SK-N-SH (cell line): ENCODE results near the gene MSRB1. TPM values are rescaled to one million over a fixed set of nuclear protein-coding genes. Genes with fewer than 3 reads are reported as not detected.

Experiments
- CTCF ChIA-PET: fragments of 300-600, 350-600 bp; formaldehyde crosslinking; extraction: SDS; loops from one replicate; lab custom pipeline; 2021; lab: Yijun Ruan, JAX
- POLR2A ChIA-PET: fragments of 350-600 bp; sonication (Branson Sonifier 250); formaldehyde crosslinking; extraction: SDS; loops from one replicate; lab custom pipeline; 2020; ENCODE audit warnings: antibody characterized with exemption, inconsistent platforms; lab: Yijun Ruan, JAX
- DNase-seq: peaks from one replicate; pipeline ENCODE4 v3.0.0; 2012
- H2AFZ ChIP-seq: fragments of 200-600 bp; sonication (generic); 2 replicates; pipeline ENCODE4 v1.8.1; 2016; ENCODE audit warnings: antibody characterized with exemption, mild to moderate bottlenecking, low read depth
- H3F3A ChIP-seq: fragments of 200-600 bp; sonication (generic); replicated peaks from 2 replicates; pipeline ENCODE3; 2016; ENCODE audit warnings: antibody characterized with exemption, mild to moderate bottlenecking; ENCODE audit not compliant: insufficient read depth
- H3K27ac ChIP-seq, 2 experiments: fragments of 200-500 bp in 1 of 2; fragments of 200-600 bp in 1 of 2; sonication (Bioruptor generic) in 1 of 2; sonication (generic), shearing (Covaris generic) in 1 of 2; 2 replicates each; pipeline versions ENCODE4 v1.5.1 to v1.6.1; 2014 to 2016; ENCODE audit warnings: low read depth in 2 of 2, inconsistent platforms in 1 of 2, low read length in 1 of 2, mild to moderate bottlenecking in 1 of 2, mixed read lengths in 1 of 2
- H3K27me3 ChIP-seq: fragments of 200-600 bp; sonication (generic), shearing (Covaris generic); 2 replicates; pipeline ENCODE4 v1.6.1; 2016; ENCODE audit warnings: mixed run types; ENCODE audit not compliant: insufficient read depth
- H3K36me3 ChIP-seq, 2 experiments: fragments of 200-500 bp in 1 of 2; fragments of 200-600 bp in 1 of 2; sonication (Bioruptor generic) in 1 of 2; sonication (generic) in 1 of 2; replicated peaks in 1 of 2; 2 replicates each; pipeline versions ENCODE3 to v1.5.1; 2014 to 2016; ENCODE audit warnings: low read length in 1 of 2, mild to moderate bottlenecking in 1 of 2; ENCODE audit not compliant: insufficient read depth in 2 of 2, control insufficient read depth in 1 of 2
- H3K4me1 ChIP-seq, 2 experiments: fragments of 200-500 bp in 1 of 2; fragments of 200-600 bp in 1 of 2; sonication (Bioruptor generic) in 1 of 2; sonication (generic), shearing (Covaris generic) in 1 of 2; 2 replicates each; pipeline versions ENCODE4 v1.5.1 to v1.6.1; 2014 to 2016; ENCODE audit warnings: low read depth in 1 of 2, low read length in 1 of 2, mixed run types in 1 of 2; ENCODE audit not compliant: insufficient read depth in 2 of 2, control insufficient read depth in 1 of 2
- H3K4me2 ChIP-seq: fragments of 200-600 bp; sonication (generic), shearing (Covaris generic); 2 replicates; pipeline ENCODE4 v1.6.1; 2017; ENCODE audit warnings: mixed run types
- H3K4me3 ChIP-seq, 2 experiments: fragments of 200-500 bp in 1 of 2; fragments of 200-600 bp in 1 of 2; sonication (Bioruptor generic) in 1 of 2; sonication (generic), shearing (Covaris generic) in 1 of 2; 2 replicates each; pipeline versions ENCODE4 v1.5.1 to v1.8.1; 2014 to 2016; ENCODE audit warnings: low read depth in 2 of 2, inconsistent platforms in 1 of 2, low read length in 1 of 2, mild to moderate bottlenecking in 1 of 2, mixed read lengths in 1 of 2, moderate library complexity in 1 of 2
- H3K79me2 ChIP-seq: fragments of 200-600 bp; sonication (generic); 2 replicates; pipeline ENCODE4 v1.8.1; 2017; ENCODE audit warnings: mild to moderate bottlenecking; ENCODE audit not compliant: insufficient read depth
- H3K9ac ChIP-seq: fragments of 200-600 bp; sonication (generic); 2 replicates; pipeline ENCODE4 v1.6.1; 2017; ENCODE audit warnings: mixed run types
- H3K9me2 ChIP-seq: fragments of 200-600 bp; sonication (generic); 2 replicates; pipeline ENCODE4 v1.6.1; 2017; ENCODE audit warnings: mixed run types
- H3K9me3 ChIP-seq: fragments of 200-600 bp; sonication (generic); 2 replicates; pipeline ENCODE4 v1.6.1; 2017; ENCODE audit warnings: mixed run types, mild to moderate bottlenecking, moderate library complexity
- H4K20me1 ChIP-seq: fragments of 200-600 bp; sonication (generic); 2 replicates; pipeline ENCODE4 v1.6.1; 2017; ENCODE audit warnings: mild to moderate bottlenecking, mixed run types; ENCODE audit not compliant: insufficient read depth
- ELF1 ChIP-seq: IDR thresholded peaks from 2 replicates; pipeline ENCODE4 v1.4.0; 2012
- EP300 ChIP-seq, 2 experiments: IDR thresholded peaks; 2 replicates each; pipeline versions ENCODE4 v1.4.0 to v1.6.1; 2012; ENCODE audit warnings: borderline replicate concordance in 1 of 2, low read depth in 1 of 2, low read length in 1 of 2
- FOSL2 ChIP-seq: IDR thresholded peaks from 2 replicates; pipeline ENCODE4 v1.4.0; 2012; ENCODE audit warnings: low read depth, mild to moderate bottlenecking, moderate library complexity, borderline replicate concordance
- FOXJ3 ChIP-seq: sonication (generic); formaldehyde crosslinking; IDR thresholded peaks from 2 replicates; pipeline ENCODE4 v1.5.1; 2020; ENCODE audit warnings: mild to moderate bottlenecking, missing genetic modification reagents
- FOXM1 ChIP-seq: IDR thresholded peaks from 2 replicates; pipeline ENCODE4 v1.4.0; 2012; ENCODE audit warnings: low read depth, mild to moderate bottlenecking
- GATA2 ChIP-seq: sonication (generic); formaldehyde crosslinking; IDR thresholded peaks from 2 replicates; pipeline ENCODE4 v1.5.0; 2020; ENCODE audit warnings: mild to moderate bottlenecking, missing genetic modification reagents
- JUND ChIP-seq: IDR thresholded peaks from 2 replicates; pipeline ENCODE4 v1.4.0; 2012
- MXI1 ChIP-seq: IDR thresholded peaks from 2 replicates; pipeline ENCODE4 v1.6.1; 2012; ENCODE audit warnings: mild to moderate bottlenecking, low read depth, low read length, improper control_type of control experiment
- NRF1 ChIP-seq: IDR thresholded peaks from 2 replicates; pipeline ENCODE4 v1.6.1; 2012; ENCODE audit warnings: low read depth, mild to moderate bottlenecking, low read length
- RCOR1 ChIP-seq: fragments of 150-350 bp; IDR thresholded peaks from 2 replicates; pipeline ENCODE4 v1.6.1; 2017; ENCODE audit warnings: antibody characterized with exemption, low read length
- REST ChIP-seq: IDR thresholded peaks from 2 replicates; pipeline ENCODE4 v1.6.1; 2012; ENCODE audit warnings: mild to moderate bottlenecking, low read depth, low read length, moderate library complexity
- RFX5 ChIP-seq: IDR thresholded peaks from 2 replicates; pipeline ENCODE4 v1.6.1; 2012; ENCODE audit warnings: mild to moderate bottlenecking, improper control_type of control experiment, low read length
- RXRA ChIP-seq: IDR thresholded peaks from 2 replicates; pipeline ENCODE4 v1.4.0; 2012; ENCODE audit warnings: low read depth, mild to moderate bottlenecking, borderline replicate concordance
- TAF1 ChIP-seq: IDR thresholded peaks from 2 replicates; pipeline ENCODE4 v1.6.1; 2012; ENCODE audit warnings: low read depth, mild to moderate bottlenecking, low read length, moderate library complexity, borderline replicate concordance
- TCF12 ChIP-seq: IDR thresholded peaks from 2 replicates; pipeline ENCODE4 v1.4.0; 2012
- TEAD4 ChIP-seq: IDR thresholded peaks from 2 replicates; pipeline ENCODE4 v1.4.0; 2012; ENCODE audit warnings: mild to moderate bottlenecking, borderline replicate concordance; ENCODE audit not compliant: insufficient read depth
- YY1 ChIP-seq: IDR thresholded peaks from 2 replicates; pipeline ENCODE4 v1.4.0; 2012; ENCODE audit warnings: low read depth, mild to moderate bottlenecking
- WGBS: methylation state at CpG from one replicate; pipeline ENCODE4 v1.1.6; 2017; ENCODE audit warnings: low lambda C conversion rate; 5-methylcytosine and 5-hydroxymethylcytosine counted together
- polyA plus RNA-seq, 3 experiments: library from polyadenylated mRNA; depleted of rRNA; stranded (reverse); fragments of >200 nt; gene quantifications; 2 replicates each; pipeline ENCODE4 v1.2.3, GENCODE V29; 2012
- TF ChIP-seq, protein P1 (sequence below): IDR thresholded peaks from 2 replicates; pipeline ENCODE4; 2012
- TF ChIP-seq, protein P2 (sequence below): IDR thresholded peaks from 2 replicates; pipeline ENCODE4 v1.4.0; 2012; ENCODE audit warnings: low read depth
- TF ChIP-seq, protein P3 (sequence below): fragments of 150-350 bp; IDR thresholded peaks from 2 replicates; pipeline ENCODE4 v1.6.1; 2016; ENCODE audit warnings: mild to moderate bottlenecking, low read depth, low read length

Gene MSRB1
- polyA plus RNA-seq, 1 of the 3 experiments (the other 2 are of a cell fraction) = 31.4 TPM

GRCh38 chr16:1966460-1966859 is 23.5 kb upstream of the MSRB1 start, which contains the start of gene RNF151:
Gene RNF151, plus strand, starts transcription at chr16:1966856. Its CDS starts 26 bp downstream, at chr16:1966882.
- ChIA-PET POLR2A (interaction anchor here (0.7 kb wide), 1 partner anchor 181 kb away, joined by 3 read pairs; no protein-coding TSS in a partner anchor), CTCF (interaction anchor here (0.9 to 2.8 kb wide), 2 partner anchors 37 to 187 kb away, joined by 4 to 12 read pairs; no protein-coding TSS in a partner anchor)
- Histone ChIP-seq H4K20me1 (peaks cover 28% of the 10 kb centered on the region), H3K79me2 (peaks cover 58% of the 10 kb centered on the region), H3F3A (peaks cover 27% of the 10 kb centered on the region), H2AFZ (no peak within 1 kb of the TSS), H3K4me1 (peaks cover 0 to 31% of the 10 kb centered on the region in 2 experiments; a peak in 1 of 4 replicates), H3K9me2 (no peaks in the 10 kb centered on the region), H3K4me2 (peak within 1 kb of the TSS; percentile 98), H3K4me3 (peak within 1 kb of the TSS; percentile 86 to 98), H3K27me3 (no peaks in the 10 kb centered on the region), H3K27ac (peak within 1 kb of the TSS in 1 of 2 experiments; percentile 76; a peak in 1 of 4 replicates), H3K9me3 (no peaks in the 10 kb centered on the region), H3K36me3 (peaks cover 19 to 21% of the 10 kb centered on the region in 2 experiments), H3K9ac (peak within 1 kb of the TSS; percentile 92)
- TF ChIP-seq RCOR1 (no peak), TEAD4 (no peak), MXI1 (no peak), FOXJ3 (CRISPR knock-in tag) (no peak), FOXM1 (no peak), FOSL2 (no peak), YY1 (no peak), TAF1 (no peak), NRF1 (no peak), ELF1 (no peak), EP300 (IDR thresholded peaks at IDR 0.05; ENCODE audit: borderline replicate concordance in 1 of 2, low read depth in 1 of 2, low read length in 1 of 2) (no peak), RXRA (no peak), RFX5 (no peak), JUND (no peak), TCF12 (no peak), REST (no peak), GATA2 (CRISPR knock-in tag) (no peak)
- TF ChIP-seq, protein P1, sequence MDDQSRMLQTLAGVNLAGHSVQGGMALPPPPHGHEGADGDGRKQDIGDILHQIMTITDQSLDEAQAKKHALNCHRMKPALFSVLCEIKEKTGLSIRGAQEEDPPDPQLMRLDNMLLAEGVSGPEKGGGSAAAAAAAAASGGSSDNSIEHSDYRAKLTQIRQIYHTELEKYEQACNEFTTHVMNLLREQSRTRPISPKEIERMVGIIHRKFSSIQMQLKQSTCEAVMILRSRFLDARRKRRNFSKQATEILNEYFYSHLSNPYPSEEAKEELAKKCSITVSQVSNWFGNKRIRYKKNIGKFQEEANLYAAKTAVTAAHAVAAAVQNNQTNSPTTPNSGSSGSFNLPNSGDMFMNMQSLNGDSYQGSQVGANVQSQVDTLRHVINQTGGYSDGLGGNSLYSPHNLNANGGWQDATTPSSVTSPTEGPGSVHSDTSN = no peak
- TF ChIP-seq, protein P2, sequence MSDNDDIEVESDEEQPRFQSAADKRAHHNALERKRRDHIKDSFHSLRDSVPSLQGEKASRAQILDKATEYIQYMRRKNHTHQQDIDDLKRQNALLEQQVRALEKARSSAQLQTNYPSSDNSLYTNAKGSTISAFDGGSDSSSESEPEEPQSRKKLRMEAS = no peak
- TF ChIP-seq, protein P3, sequence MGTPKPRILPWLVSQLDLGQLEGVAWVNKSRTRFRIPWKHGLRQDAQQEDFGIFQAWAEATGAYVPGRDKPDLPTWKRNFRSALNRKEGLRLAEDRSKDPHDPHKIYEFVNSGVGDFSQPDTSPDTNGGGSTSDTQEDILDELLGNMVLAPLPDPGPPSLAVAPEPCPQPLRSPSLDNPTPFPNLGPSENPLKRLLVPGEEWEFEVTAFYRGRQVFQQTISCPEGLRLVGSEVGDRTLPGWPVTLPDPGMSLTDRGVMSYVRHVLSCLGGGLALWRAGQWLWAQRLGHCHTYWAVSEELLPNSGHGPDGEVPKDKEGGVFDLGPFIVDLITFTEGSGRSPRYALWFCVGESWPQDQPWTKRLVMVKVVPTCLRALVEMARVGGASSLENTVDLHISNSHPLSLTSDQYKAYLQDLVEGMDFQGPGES = no peak
- WGBS = 89% methylated on average over 3 of the region's 6 CpGs
- DNase-seq = no peak
